Karpas-422 (cell line): ENCODE results near the gene OSBPL7. TPM values are rescaled to one million over a fixed set of nuclear protein-coding genes. Genes with fewer than 3 reads are reported as not detected.
A peak's percentile ranks its signal among the peaks of the same experiment; 100 is the strongest.

ENCODE experiments used
- DNase-seq: peaks from one replicate; pipeline ENCODE4 v3.0.0-alpha.2; 2015
- H2AFZ ChIP-seq: fragments of 200-600 bp; sonication (generic); 2 replicates; pipeline ENCODE4 v1.6.1; 2014; ENCODE audit warnings: antibody characterized with exemption, low read length, mixed read lengths
- H3K27ac ChIP-seq: fragments of 200-600 bp; sonication (generic); 2 replicates; pipeline ENCODE4 v1.5.1; 2014; ENCODE audit warnings: mild to moderate bottlenecking, low read length, moderate library complexity
- H3K27me3 ChIP-seq: fragments of 200-600 bp; sonication (generic); 2 replicates; pipeline ENCODE4 v1.6.1; 2014; ENCODE audit warnings: low read length, mixed read lengths
- H3K36me3 ChIP-seq: fragments of 200-600 bp; sonication (generic); 2 replicates; pipeline ENCODE4 v1.6.1; 2014; ENCODE audit warnings: low read length, mixed read lengths; ENCODE audit not compliant: insufficient read depth
- H3K4me1 ChIP-seq: fragments of 200-600 bp; sonication (generic); 2 replicates; pipeline ENCODE4 v1.6.1; 2014; ENCODE audit warnings: mild to moderate bottlenecking, low read length, mixed read lengths
- H3K4me2 ChIP-seq: fragments of 200-600 bp; sonication (generic); 2 replicates; pipeline ENCODE4 v1.6.1; 2014; ENCODE audit warnings: low read length, low read depth, mild to moderate bottlenecking; ENCODE audit not compliant: poor library complexity, severe bottlenecking
- H3K4me3 ChIP-seq: fragments of 200-600 bp; sonication (generic); 2 replicates; pipeline ENCODE4 v1.5.1; 2014; ENCODE audit warnings: mild to moderate bottlenecking, antibody characterized with exemption, low read length, mixed read lengths
- H3K79me2 ChIP-seq: fragments of 200-600 bp; sonication (generic); 2 replicates; pipeline ENCODE4 v1.6.1; 2014; ENCODE audit warnings: mild to moderate bottlenecking, low read length, mixed read lengths
- H3K9ac ChIP-seq: fragments of 200-600 bp; sonication (generic); 2 replicates; pipeline ENCODE4 v1.6.0; 2014; ENCODE audit warnings: low read length
- H3K9me2 ChIP-seq: fragments of 200-600 bp; sonication (generic), shearing (Covaris generic); replicated peaks from 2 replicates; pipeline ENCODE4 v1.6.0; 2014; ENCODE audit warnings: mild to moderate bottlenecking, low read length, moderate library complexity; ENCODE audit not compliant: insufficient read depth
- H3K9me3 ChIP-seq: fragments of 300-700, 200-600 bp; sonication (generic); 2 replicates; pipeline ENCODE4 v1.6.1; 2014; ENCODE audit warnings: low read length, mixed read lengths
- H4K20me1 ChIP-seq: fragments of 200-600 bp; sonication (generic); 2 replicates; pipeline ENCODE4 v1.6.1; 2014; ENCODE audit warnings: mild to moderate bottlenecking, antibody characterized with exemption, low read length, low read depth; ENCODE audit not compliant: insufficient read depth
- total RNA-seq: library from RNA; depleted of rRNA; stranded (reverse); fragments of >200 nt; shearing (Covaris generic); gene quantifications from 2 replicates; pipeline ENCODE4 v1.2.3, GENCODE V29; 2014; ENCODE audit warnings: low replicate concordance

The OSBPL7 gene
- total RNA-seq, 1 experiment from 2014 or later: 11.1 TPM

GRCh38 chr17:47829870-47830269 is 8.3 kb upstream of the OSBPL7 start:
- Histone ChIP-seq H3K9me3 (no peaks in the 10 kb centered on the region), H3K79me2 (peaks cover 29% of the 10 kb centered on the region), H3K4me1 (peaks cover 22% of the 10 kb centered on the region), H3K36me3 (peaks cover 11% of the 10 kb centered on the region; the same call in 1 of the 2 replicates), H3K9me2 (no peaks in the 10 kb centered on the region), H3K4me2 (peak overlapping the region; percentile 94), H2AFZ (no peak overlapping the region), H3K4me3 (peak overlapping the region; percentile 87; the same call in 1 of the 2 replicates), H3K9ac (no peak overlapping the region; the same call in 1 of the 2 replicates), H4K20me1 (no peaks in the 10 kb centered on the region), H3K27me3 (no peaks in the 10 kb centered on the region), H3K27ac (no peak overlapping the region)
- no peak for DNase-seq

GRCh38 chr17:47823519-47823918 is 1.9 kb upstream of the OSBPL7 start:
- H3K4me1 ChIP-seq: peaks cover 27% of the 10 kb centered on the region
- no peaks in the 10 kb centered on the region for H3K27me3 ChIP-seq
- H2AFZ ChIP-seq: no peak overlapping the region
- no peak overlapping the region for H3K4me3 ChIP-seq
- H3K9me2 ChIP-seq: no peaks in the 10 kb centered on the region
- H3K79me2 ChIP-seq: peaks cover 21% of the 10 kb centered on the region
- H3K4me2 ChIP-seq: no peak overlapping the region
- no peak for DNase-seq
- H3K36me3 ChIP-seq: peaks cover 8% of the 10 kb centered on the region; the same call in 1 of the 2 replicates
- no peak overlapping the region for H3K27ac ChIP-seq
- no peaks in the 10 kb centered on the region for H4K20me1 ChIP-seq
- H3K9ac ChIP-seq: no peak overlapping the region
- no peaks in the 10 kb centered on the region for H3K9me3 ChIP-seq

GRCh38 chr17:47822785-47823184 is 1.2 kb upstream of the OSBPL7 start:
- Histone ChIP-seq H3K27ac (0 out of 2 replicates have a peak overlapping the region, but pooled peaks have one; percentile 8), H3K9me2 (no peaks in the 10 kb centered on the region), H2AFZ (no peak overlapping the region), H3K27me3 (no peaks in the 10 kb centered on the region), H3K4me2 (no peak overlapping the region), H3K36me3 (peaks cover 4% of the 10 kb centered on the region; the same call in 1 of the 2 replicates), H3K79me2 (peaks cover 16% of the 10 kb centered on the region), H3K9ac (peak overlapping the region; percentile 26; the same call in 1 of the 2 replicates), H3K4me1 (peaks cover 27% of the 10 kb centered on the region), H3K9me3 (no peaks in the 10 kb centered on the region), H4K20me1 (no peaks in the 10 kb centered on the region), H3K4me3 (no peak overlapping the region)
- DNase-seq: no peak

- H3K4me3 ChIP-seq: peak overlapping the region; percentile 92
- peaks cover 27% of the 10 kb centered on the region for H3K4me1 ChIP-seq
- no peaks in the 10 kb centered on the region for H3K9me2 ChIP-seq
- H3K4me2 ChIP-seq: peak overlapping the region; percentile 84
- peak overlapping the region; percentile 82 for H3K9ac ChIP-seq
- H4K20me1 ChIP-seq: no peaks in the 10 kb centered on the region
- H3K27me3 ChIP-seq: no peaks in the 10 kb centered on the region
- no peaks in the 10 kb centered on the region for H3K9me3 ChIP-seq
- no peaks in the 10 kb centered on the region for H3K36me3 ChIP-seq
- H3K27ac ChIP-seq: no peak overlapping the region
- H3K79me2 ChIP-seq: peaks cover 16% of the 10 kb centered on the region
- no peak overlapping the region for H2AFZ ChIP-seq
- no peak for DNase-seq
Measured at GRCh38 chr17:47821031-47821423, 567 bp downstream of the OSBPL7 start.

- H3K36me3 ChIP-seq: no peaks in the 10 kb centered on the region
- peak overlapping the region; percentile 92 for H3K4me3 ChIP-seq
- H3K4me1 ChIP-seq: peaks cover 27% of the 10 kb centered on the region
- H3K9me2 ChIP-seq: no peaks in the 10 kb centered on the region
- no peak overlapping the region for H3K27ac ChIP-seq
- H3K79me2 ChIP-seq: peaks cover 16% of the 10 kb centered on the region
- H3K9ac ChIP-seq: peak overlapping the region; percentile 82
- no peaks in the 10 kb centered on the region for H4K20me1 ChIP-seq
- no peak overlapping the region for H2AFZ ChIP-seq
- H3K4me2 ChIP-seq: peak overlapping the region; percentile 84
- DNase-seq: no peak
- H3K27me3 ChIP-seq: no peaks in the 10 kb centered on the region
- H3K9me3 ChIP-seq: no peaks in the 10 kb centered on the region
Measured at GRCh38 chr17:47820033-47820789, 1.4 kb downstream of the OSBPL7 start.

GRCh38 chr17:47819475-47819874 is 2.1 kb downstream of the OSBPL7 start:
- Histone ChIP-seq H3K4me3 (no peak overlapping the region), H4K20me1 (no peaks in the 10 kb centered on the region), H3K9me2 (no peaks in the 10 kb centered on the region), H3K27ac (no peak overlapping the region), H3K4me1 (peaks cover 27% of the 10 kb centered on the region), H3K9ac (no peak overlapping the region), H3K27me3 (no peaks in the 10 kb centered on the region), H3K4me2 (no peak overlapping the region), H3K9me3 (no peaks in the 10 kb centered on the region), H3K79me2 (peaks cover 16% of the 10 kb centered on the region), H3K36me3 (no peaks in the 10 kb centered on the region; the same call in 1 of the 2 replicates), H2AFZ (no peak overlapping the region)
- no peak for DNase-seq

- DNase-seq: no peak
- no peak overlapping the region for H3K27ac ChIP-seq
- H4K20me1 ChIP-seq: no peaks in the 10 kb centered on the region
- no peaks in the 10 kb centered on the region; the same call in 1 of the 2 replicates for H3K36me3 ChIP-seq
- no peak overlapping the region for H2AFZ ChIP-seq
- H3K27me3 ChIP-seq: no peaks in the 10 kb centered on the region
- no peak overlapping the region for H3K9ac ChIP-seq
- H3K9me3 ChIP-seq: no peaks in the 10 kb centered on the region
- H3K9me2 ChIP-seq: no peaks in the 10 kb centered on the region
- H3K4me3 ChIP-seq: no peak overlapping the region
- H3K4me1 ChIP-seq: peaks cover 27% of the 10 kb centered on the region
- H3K4me2 ChIP-seq: no peak overlapping the region
- H3K79me2 ChIP-seq: peaks cover 16% of the 10 kb centered on the region
Measured at GRCh38 chr17:47818002-47818695, 3.4 kb downstream of the OSBPL7 start.

GRCh38 chr17:47816947-47817346 is 4.6 kb downstream of the OSBPL7 start:
- DNase-seq: no peak
- no peak overlapping the region for H3K4me2 ChIP-seq
- no peaks in the 10 kb centered on the region for H3K9me2 ChIP-seq
- peaks cover 16% of the 10 kb centered on the region for H3K79me2 ChIP-seq
- no peaks in the 10 kb centered on the region for H3K9me3 ChIP-seq
- H3K9ac ChIP-seq: no peak overlapping the region
- no peak overlapping the region for H3K27ac ChIP-seq
- peaks cover 15% of the 10 kb centered on the region for H3K4me1 ChIP-seq
- no peak overlapping the region for H2AFZ ChIP-seq
- no peaks in the 10 kb centered on the region for H3K27me3 ChIP-seq
- no peaks in the 10 kb centered on the region; the same call in 1 of the 2 replicates for H3K36me3 ChIP-seq
- H3K4me3 ChIP-seq: no peak overlapping the region
- no peaks in the 10 kb centered on the region for H4K20me1 ChIP-seq
